ENCODE measurements around the gene MTUS2.

- TF ChIP-seq CTCF (IDR thresholded peaks at IDR 0.05; ENCODE audit: extremely low read depth in 1 of 2, insufficient read depth in 1 of 2, low read depth in 1 of 2, low read length in 2 of 2) (no peak), FOS (IDR thresholded peaks at IDR 0.05; ENCODE audit: borderline replicate concordance, insufficient read depth, low read length) (no peak), MAX (IDR thresholded peaks at IDR 0.05; ENCODE audit: insufficient read depth, insufficient read length) (no peak), POLR2AphosphoS5 (IDR thresholded peaks at IDR 0.05; ENCODE audit: insufficient read depth, low read depth, low read length) (no peak), JUN (IDR thresholded peaks at IDR 0.05; ENCODE audit: borderline replicate concordance, insufficient read depth, insufficient read length, low read depth) (no peak), POLR2A (IDR thresholded peaks at IDR 0.05; ENCODE audit: low read depth, low read length) (no peak), EZH2 (IDR thresholded peaks at IDR 0.05; ENCODE audit: borderline replicate concordance, low read depth, low read length, severe bottlenecking) (no peak), MYC (IDR thresholded peaks at IDR 0.05; ENCODE audit: low read depth, low read length) (no peak)
Measured at GRCh38 chr13:29436721-29437280, 616.7 kb downstream of the MTUS2 start.
